H1 (cell line): Measurements from ENCODE around the gene CTIF. TPM values are rescaled to one million over a fixed set of nuclear protein-coding genes. Genes with fewer than 3 reads are reported as not detected.

ENCODE experiments used
- CTCF ChIA-PET: fragments of 300-600 bp; sonication (Branson Sonifier 250); formaldehyde crosslinking; loops from one replicate; lab custom pipeline; 2021; ENCODE audit not compliant: partially characterized antibody; lab: Charles Lee
- POLR2A ChIA-PET: fragments of 300-600 bp; sonication (Branson Sonifier 250); formaldehyde crosslinking; loops from one replicate; lab custom pipeline; 2021; ENCODE audit warnings: inconsistent platforms; ENCODE audit not compliant: partially characterized antibody; lab: Charles Lee
- DNase-seq, 2 experiments: peaks; one replicate each; pipeline versions ENCODE4 v3.0.0 to v3.0.0-alpha.2; 2010 to 2022; ENCODE audit warnings: low spot score in 2 of 2, low read depth in 1 of 2, mixed read lengths in 1 of 2
- FAIRE-seq: peaks from 2 replicates; lab custom pipeline; 2011; peaks lifted over from hg19 to GRCh38; lab: Jason Lieb, UNC
- H2AFZ ChIP-seq: 2 replicates; pipeline ENCODE4 v1.8.1; 2012; ENCODE audit warnings: low read length, inconsistent platforms
- H2AK5ac ChIP-seq: 2 replicates; pipeline ENCODE4 v1.6.1; 2013; ENCODE audit warnings: low read depth, low read length
- H2BK120ac ChIP-seq: replicated peaks from 2 replicates; pipeline ENCODE3; 2013; ENCODE audit warnings: low read depth, low read length, inconsistent platforms
- H2BK12ac ChIP-seq: 2 replicates; pipeline ENCODE4 v1.6.1; 2013; ENCODE audit warnings: low read depth, low read length
- H2BK15ac ChIP-seq: 2 replicates; pipeline ENCODE4 v1.6.1; 2013; ENCODE audit warnings: low read length
- H2BK20ac ChIP-seq: 2 replicates; pipeline ENCODE4 v1.6.1; 2013; ENCODE audit warnings: low read length
- H2BK5ac ChIP-seq: 2 replicates; pipeline ENCODE4 v1.6.1; 2013; ENCODE audit warnings: low read depth, low read length
- H3K14ac ChIP-seq: 2 replicates; pipeline ENCODE4 v1.6.1; 2013; ENCODE audit warnings: inconsistent platforms; ENCODE audit not compliant: insufficient read length
- H3K18ac ChIP-seq: 2 replicates; pipeline ENCODE4 v1.6.1; 2013; ENCODE audit warnings: low read length; ENCODE audit errors: extremely low read depth
- H3K23ac ChIP-seq: 2 replicates; pipeline ENCODE4 v1.6.1; 2013; ENCODE audit warnings: inconsistent platforms; ENCODE audit not compliant: insufficient read length
- H3K23me2 ChIP-seq: 2 replicates; pipeline ENCODE4 v1.6.1; 2013; ENCODE audit warnings: low read depth, low read length
- H3K27ac ChIP-seq: 2 replicates; pipeline ENCODE4 v1.6.1; 2011; ENCODE audit warnings: low read depth, low read length, inconsistent platforms
- H3K27me3 ChIP-seq, 4 experiments: replicated peaks in 1 of 4; 1 replicate in 1 of 4; 2 replicates in 3 of 4; pipeline versions ENCODE4 v1.6.1 to v1.8.1; 2011 to 2013; ENCODE audit warnings: low read length in 3 of 4, mild to moderate bottlenecking in 3 of 4, inconsistent platforms in 2 of 4, mixed read lengths in 2 of 4, moderate library complexity in 1 of 4; ENCODE audit not compliant: control insufficient read depth in 3 of 4, insufficient read depth in 3 of 4; ENCODE audit errors: extremely low read depth in 1 of 4
- H3K36me3 ChIP-seq, 4 experiments: 2 replicates each; pipeline versions ENCODE4 v1.6.1 to v1.8.1; 2011 to 2013; ENCODE audit warnings: mild to moderate bottlenecking in 4 of 4, low read length in 3 of 4, moderate library complexity in 2 of 4, control low read depth in 1 of 4, inconsistent platforms in 1 of 4; ENCODE audit not compliant: insufficient read depth in 4 of 4, control insufficient read depth in 2 of 4
- H3K4ac ChIP-seq: replicated peaks from 2 replicates; pipeline ENCODE3; 2013; ENCODE audit warnings: low read length, low read depth, mixed read lengths, inconsistent platforms; ENCODE audit not compliant: insufficient read length
- H3K4me1 ChIP-seq, 4 experiments: replicated peaks in 1 of 4; 1 replicate in 1 of 4; 2 replicates in 3 of 4; pipeline versions ENCODE4 v1.6.1 to v1.8.1; 2011 to 2013; ENCODE audit warnings: low read length in 3 of 4, inconsistent platforms in 2 of 4, mixed read lengths in 1 of 4; ENCODE audit not compliant: insufficient read depth in 4 of 4, control insufficient read depth in 3 of 4
- H3K4me2 ChIP-seq, 2 experiments: 2 replicates each; pipeline versions ENCODE4 v1.6.1 to v1.8.1; 2011 to 2013; ENCODE audit warnings: low read depth in 2 of 2, low read length in 2 of 2, control low read depth in 1 of 2, inconsistent platforms in 1 of 2, mild to moderate bottlenecking in 1 of 2; ENCODE audit not compliant: insufficient read depth in 1 of 2
- H3K4me3 ChIP-seq, 4 experiments: fragments of 200-600, 300-600 bp in 1 of 4; sonication (generic), shearing (Covaris generic), sonication (Bioruptor Twin) in 1 of 4; 2 replicates each; pipeline versions ENCODE4 v1.5.1 to v1.8.1; 2011 to 2016; ENCODE audit warnings: low read length in 4 of 4, low read depth in 3 of 4, control low read depth in 2 of 4, inconsistent platforms in 2 of 4, mild to moderate bottlenecking in 2 of 4, mixed read lengths in 1 of 4, moderate library complexity in 1 of 4; ENCODE audit not compliant: insufficient read depth in 2 of 4; ENCODE audit errors: extremely low read depth in 1 of 4
- H3K56ac ChIP-seq: replicated peaks from 2 replicates; pipeline ENCODE3; 2013; ENCODE audit warnings: low read depth, mild to moderate bottlenecking, mixed read lengths, low read length, inconsistent platforms; ENCODE audit not compliant: insufficient read length
- H3K79me1 ChIP-seq: 2 replicates; pipeline ENCODE4 v1.6.1; 2013; ENCODE audit warnings: low read depth, low read length, control low read depth
- H3K79me2 ChIP-seq, 2 experiments: 2 replicates each; pipeline versions ENCODE4 v1.6.1 to v1.8.1; 2012 to 2013; ENCODE audit warnings: low read length in 2 of 2, mild to moderate bottlenecking in 2 of 2, inconsistent platforms in 1 of 2; ENCODE audit not compliant: insufficient read depth in 2 of 2, control insufficient read depth in 1 of 2
- H3K9ac ChIP-seq, 4 experiments: replicated peaks in 1 of 4; 1 replicate in 1 of 4; 2 replicates in 3 of 4; pipeline versions ENCODE4 v1.6.1 to v1.8.1; 2011 to 2013; ENCODE audit warnings: low read depth in 3 of 4, low read length in 3 of 4, control low read depth in 2 of 4, mild to moderate bottlenecking in 2 of 4, moderate library complexity in 2 of 4, inconsistent platforms in 1 of 4; ENCODE audit errors: extremely low read depth in 1 of 4
- H3K9me3 ChIP-seq, 2 experiments: 2 replicates each; pipeline versions ENCODE4 v1.6.1 to v1.8.1; 2012 to 2013; ENCODE audit warnings: mild to moderate bottlenecking in 2 of 2, moderate library complexity in 2 of 2, control low read depth in 1 of 2, inconsistent platforms in 1 of 2, low read depth in 1 of 2, low read length in 1 of 2, mixed read lengths in 1 of 2; ENCODE audit not compliant: insufficient read depth in 2 of 2
- H4K20me1 ChIP-seq, 2 experiments: replicated peaks in 1 of 2; 2 replicates each; pipeline versions ENCODE3 to v1.8.1; 2011 to 2013; ENCODE audit warnings: inconsistent platforms in 2 of 2, low read length in 2 of 2, mild to moderate bottlenecking in 1 of 2; ENCODE audit not compliant: insufficient read depth in 2 of 2, control insufficient read depth in 1 of 2
- H4K5ac ChIP-seq: 2 replicates; pipeline ENCODE4 v1.6.1; 2013; ENCODE audit warnings: low read length, low read depth, mixed read lengths, inconsistent platforms; ENCODE audit not compliant: insufficient read length
- H4K8ac ChIP-seq: 2 replicates; pipeline ENCODE4 v1.8.0; 2013; ENCODE audit warnings: mild to moderate bottlenecking, moderate library complexity, low read length, inconsistent platforms; ENCODE audit not compliant: insufficient read depth; ENCODE audit errors: extremely low read depth
- H4K91ac ChIP-seq: replicated peaks from 2 replicates; pipeline ENCODE3; 2013; ENCODE audit warnings: low read length, mixed read lengths, inconsistent platforms; ENCODE audit not compliant: insufficient read length
- BCL11A ChIP-seq, 2 experiments: IDR thresholded peaks; one replicate each; pipeline ENCODE4 v1.6.1; 2011; ENCODE audit warnings: low read depth in 2 of 2, low read length in 2 of 2, mild to moderate bottlenecking in 2 of 2
- CHD2 ChIP-seq: IDR thresholded peaks from 2 replicates; pipeline ENCODE4 v1.6.1; 2012; ENCODE audit warnings: low read length, improper control_type of control experiment
- GTF2F1 ChIP-seq: IDR thresholded peaks from 2 replicates; pipeline ENCODE4 v1.6.1; 2012; ENCODE audit warnings: low read depth, low read length, improper control_type of control experiment, borderline replicate concordance
- KDM1A ChIP-seq: fragments of 200-600, 300-600 bp; sonication (generic); IDR thresholded peaks from 2 replicates; pipeline ENCODE4 v1.7.1; 2016; ENCODE audit warnings: mild to moderate bottlenecking, low read length, borderline replicate concordance
- ZNF274 ChIP-seq: IDR thresholded peaks from 2 replicates; pipeline ENCODE4 v1.7.0; 2012; ENCODE audit warnings: low read length, borderline replicate concordance; ENCODE audit errors: extremely low read depth
- polyA plus RNA-seq, 7 experiments: library from polyadenylated mRNA; depleted of rRNA in 3 of 7; stranded (reverse) in 5 of 7; unstranded in 2 of 7; fragments of >200 nt in 5 of 7; fragments of 200-250 nt in 2 of 7; gene quantifications; 1 replicate in 5 of 7; 2 replicates in 1 of 7; 4 replicates in 1 of 7; pipeline versions ENCODE4 v1.2.1 to v1.2.3, GENCODE V29; 2011 to 2013; ENCODE audit warnings: missing spikeins in 2 of 7, mixed read lengths in 2 of 7
- total RNA-seq: library from RNA; stranded (reverse); fragmentation: NEBNext Ultra II Directional; extraction: Animal tissue kit (Norgen Biotek cat#: 25700); gene quantifications from 2 replicates; pipeline ENCODE4 v1.2.1, GENCODE V29; 2021
- TF ChIP-seq, protein P1 (sequence below): IDR thresholded peaks from 2 replicates; pipeline ENCODE4 v1.6.1; 2011; ENCODE audit warnings: low read depth, mild to moderate bottlenecking, low read length; ENCODE audit not compliant: insufficient read depth

The CTIF gene
- total and polyA plus RNA-seq, 2 of the 8 experiments (the other 6 are each of a cell fraction or from before 2014, with no cell fraction given): 9.0 to 17.8 TPM

GRCh38 chr18:48772457-48772856, 233.6 kb downstream of the CTIF start:
- H4K8ac ChIP-seq: no peak overlapping the region
- H3K27ac ChIP-seq: no peak overlapping the region
- H2AK5ac ChIP-seq: no peak overlapping the region
- H3K18ac ChIP-seq: no peak overlapping the region
- CTCF ChIA-PET: interaction anchor here (0.9 to 2.3 kb wide), 3 partner anchors 57 to 168 kb away, joined by 3 to 6 read pairs (median 5); no protein-coding TSS in a partner anchor
- no peak overlapping the region for H3K14ac ChIP-seq
- no peaks in the 10 kb centered on the region for H3K79me2 ChIP-seq
- TF ChIP-seq KDM1A (0 out of 2 replicates have a peak, but pooled peaks have one; percentile 22), BCL11A (IDR thresholded peaks at IDR 0.05; ENCODE audit: low read depth in 2 of 2, low read length in 2 of 2) (no peak), ZNF274 (no peak), GTF2F1 (no peak), CHD2 (no peak)
- TF ChIP-seq, protein P1, sequence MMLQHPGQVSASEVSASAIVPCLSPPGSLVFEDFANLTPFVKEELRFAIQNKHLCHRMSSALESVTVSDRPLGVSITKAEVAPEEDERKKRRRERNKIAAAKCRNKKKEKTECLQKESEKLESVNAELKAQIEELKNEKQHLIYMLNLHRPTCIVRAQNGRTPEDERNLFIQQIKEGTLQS: no peak
- TF ChIP-seq, all 59 proteins: peak for 1
- Histone ChIP-seq H4K91ac (no peak overlapping the region), H3K4me2 (no peak overlapping the region), H3K36me3 (no peaks in the 10 kb centered on the region; a peak in 2 of 8 replicates), H3K23me2 (peaks cover 1% of the 10 kb centered on the region; the same call in 1 of the 2 replicates), H2BK20ac (no peak overlapping the region), H3K4me3 (no peak overlapping the region), H3K79me1 (no peaks in the 10 kb centered on the region), H3K4me1 (peaks cover 0 to 2% (median 0%) of the 10 kb centered on the region in 4 experiments; a peak in 2 of 7 replicates), H2AFZ (no peak overlapping the region), H3K27me3 (no peaks in the 10 kb centered on the region), H4K5ac (no peak overlapping the region), H2BK12ac (no peak overlapping the region), H2BK120ac (no peak overlapping the region), H3K9me3 (no peaks in the 10 kb centered on the region), H3K9ac (no peak overlapping the region), H2BK5ac (no peak overlapping the region), H3K23ac (no peak overlapping the region), H3K4ac (no peak overlapping the region), H3K56ac (no peak overlapping the region), H2BK15ac (no peak overlapping the region), H4K20me1 (no peaks in the 10 kb centered on the region)
- no peak for FAIRE-seq
- no peak for DNase-seq
- POLR2A ChIA-PET: no interaction called here
